Frontal cortex (tissue), 4 donors: Measurements from ENCODE around the gene UBC. TPM values are rescaled to one million over a fixed set of nuclear protein-coding genes. Genes with fewer than 3 reads are reported as not detected.
"Not testable (repeated sequence)": the region's sequence is repeated elsewhere in the genome, so short reads cannot be mapped to it uniquely, and the experiment has no call there.

Source experiments
- DNase-seq, 2 donors: peaks; one replicate each; pipeline ENCODE4 v3.0.0; 2012; ENCODE audit warnings: low spot score in 2 of 2
- FAIRE-seq: peaks from 2 replicates; lab custom pipeline; 2012; peaks lifted over from hg19 to GRCh38; lab: Jason Lieb, UNC
- total RNA-seq: library from RNA; depleted of rRNA; stranded (reverse); fragments of >200 nt; gene quantifications from one replicate; pipeline ENCODE4 v1.2.3, GENCODE V29; 2014
- donor health status: control.
- donor health status: control.
- donor health status: control.

Gene UBC
- total RNA-seq, 1 donor from 2014 or later = 1,522 TPM

DNA sequence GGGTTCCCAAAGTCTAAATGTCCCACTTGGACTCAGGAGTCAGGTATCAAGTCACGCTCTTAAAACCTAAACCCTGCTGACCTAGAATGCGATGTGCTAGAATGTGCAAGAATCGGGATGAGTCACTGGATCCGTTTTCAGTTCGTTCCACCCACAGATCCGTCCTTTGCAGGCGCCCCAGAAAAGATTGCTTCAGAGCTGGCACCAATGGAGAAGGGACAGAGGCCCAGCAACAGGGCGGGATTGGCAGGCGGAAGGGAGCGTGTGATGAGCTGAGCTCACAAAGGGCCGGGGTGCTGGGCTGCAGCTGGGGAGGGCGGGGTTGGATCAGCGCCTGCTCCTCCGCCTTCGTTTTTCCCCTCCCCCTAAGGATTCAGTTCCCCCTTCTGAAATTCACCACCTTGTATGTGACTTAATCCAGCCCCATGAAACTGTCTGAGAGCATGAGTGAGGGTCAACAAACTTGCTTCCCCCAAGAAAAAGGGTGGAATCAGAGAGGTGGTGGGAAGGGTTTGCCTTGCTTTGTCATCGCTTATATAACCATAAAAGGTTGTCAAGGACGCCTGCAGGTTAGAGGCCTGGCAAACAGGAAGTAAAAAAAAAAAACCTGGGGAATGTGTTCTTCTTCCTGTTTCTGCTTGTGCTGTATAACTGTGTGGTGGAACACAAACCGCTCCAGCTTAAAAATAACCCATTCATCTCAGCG, 2.8 kb upstream of the UBC start:
- DNase-seq (peak; percentile 60 to 67), FAIRE-seq (no peak)

DNA sequence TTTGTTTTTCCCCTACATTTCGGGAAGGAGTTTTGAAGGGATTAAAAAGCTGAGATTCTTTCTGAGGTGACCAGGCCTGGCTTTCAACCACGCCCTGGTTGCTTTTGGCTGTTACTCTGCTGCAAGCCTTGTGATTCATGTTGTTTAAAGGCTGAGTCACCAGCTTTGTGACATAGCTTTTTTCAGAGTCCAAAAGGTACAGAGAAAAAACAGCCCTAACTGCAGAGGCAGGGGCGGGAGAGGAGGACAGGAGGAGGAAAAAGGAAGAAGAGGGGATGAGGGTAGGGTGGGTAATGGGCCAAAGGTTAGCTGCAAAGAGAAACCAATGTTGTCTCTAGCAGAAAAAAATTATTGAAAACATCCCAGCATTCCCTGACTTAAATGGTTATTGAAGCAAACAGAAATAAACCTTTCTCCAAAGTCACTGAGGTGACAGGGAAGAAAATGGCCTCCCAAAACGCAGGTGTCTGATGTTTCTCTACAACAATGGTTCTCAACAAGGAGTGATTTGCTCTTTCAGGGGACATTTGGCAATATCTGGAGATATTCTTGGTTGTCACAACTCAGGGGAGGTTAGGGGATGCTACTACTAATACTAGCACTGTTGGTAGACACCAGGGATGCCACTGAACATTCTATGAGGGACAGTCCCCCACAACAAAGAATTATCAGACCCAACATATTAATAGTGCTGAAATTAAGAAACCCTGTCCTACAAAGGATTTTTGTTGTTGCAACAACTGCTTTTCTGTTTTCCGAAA, 2.1 kb upstream of the UBC start:
- FAIRE-seq = no peak
- DNase-seq = peak in 1 of 2 donors; percentile 33

DNA sequence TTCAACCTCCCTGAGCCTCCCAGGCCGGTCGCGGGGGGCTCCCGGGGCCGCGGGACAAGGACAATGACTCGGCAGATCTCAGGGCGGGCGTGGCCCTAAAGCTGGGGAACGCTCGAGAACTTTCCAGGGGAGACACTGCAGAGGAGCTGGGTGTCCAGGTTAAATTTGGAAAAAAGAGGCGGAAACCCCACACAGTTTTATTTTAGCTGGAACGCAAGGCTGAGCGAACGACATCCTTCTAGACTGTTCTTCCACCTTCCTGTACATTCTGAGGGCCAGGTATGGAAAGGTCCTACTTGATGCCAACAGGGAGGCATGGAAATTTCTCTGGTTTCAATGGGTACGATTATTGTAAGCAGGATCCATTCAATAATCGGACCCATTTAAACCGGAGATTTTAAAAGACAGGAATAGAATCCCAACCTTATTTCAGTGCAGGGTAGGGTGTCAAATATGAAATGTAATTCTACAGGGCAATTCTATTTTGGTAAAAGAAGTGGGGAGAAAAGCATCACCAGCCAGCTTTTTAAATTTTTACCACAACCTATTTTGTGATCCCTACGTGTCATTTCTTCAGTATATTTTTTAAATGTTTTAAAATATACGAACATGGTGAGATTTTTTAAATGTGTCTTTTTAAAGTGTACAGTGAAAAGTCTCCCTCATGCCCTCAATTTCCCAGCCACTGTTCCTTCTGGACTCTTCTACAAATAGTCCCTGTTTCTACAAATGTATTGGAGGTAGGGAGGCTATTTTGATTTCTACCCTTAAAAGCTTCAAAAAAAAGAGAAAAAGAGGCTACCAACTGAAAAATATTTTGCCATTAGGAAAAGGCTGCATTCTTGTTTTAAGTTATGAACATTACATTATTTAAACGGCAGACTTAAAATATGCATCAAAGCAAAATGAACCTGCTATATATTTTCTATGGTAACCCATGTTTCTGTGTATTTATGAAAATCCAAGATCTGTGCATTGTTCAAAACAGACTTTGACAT, 1.1 kb upstream of the UBC start:
- FAIRE-seq (no peak), DNase-seq (peak; percentile 29 to 37)

GRCh38 chr12:124913474-124914391, 717 bp downstream of the UBC start:
- no peak for FAIRE-seq
- peak in 1 of 2 donors; percentile 42 for DNase-seq

DNA sequence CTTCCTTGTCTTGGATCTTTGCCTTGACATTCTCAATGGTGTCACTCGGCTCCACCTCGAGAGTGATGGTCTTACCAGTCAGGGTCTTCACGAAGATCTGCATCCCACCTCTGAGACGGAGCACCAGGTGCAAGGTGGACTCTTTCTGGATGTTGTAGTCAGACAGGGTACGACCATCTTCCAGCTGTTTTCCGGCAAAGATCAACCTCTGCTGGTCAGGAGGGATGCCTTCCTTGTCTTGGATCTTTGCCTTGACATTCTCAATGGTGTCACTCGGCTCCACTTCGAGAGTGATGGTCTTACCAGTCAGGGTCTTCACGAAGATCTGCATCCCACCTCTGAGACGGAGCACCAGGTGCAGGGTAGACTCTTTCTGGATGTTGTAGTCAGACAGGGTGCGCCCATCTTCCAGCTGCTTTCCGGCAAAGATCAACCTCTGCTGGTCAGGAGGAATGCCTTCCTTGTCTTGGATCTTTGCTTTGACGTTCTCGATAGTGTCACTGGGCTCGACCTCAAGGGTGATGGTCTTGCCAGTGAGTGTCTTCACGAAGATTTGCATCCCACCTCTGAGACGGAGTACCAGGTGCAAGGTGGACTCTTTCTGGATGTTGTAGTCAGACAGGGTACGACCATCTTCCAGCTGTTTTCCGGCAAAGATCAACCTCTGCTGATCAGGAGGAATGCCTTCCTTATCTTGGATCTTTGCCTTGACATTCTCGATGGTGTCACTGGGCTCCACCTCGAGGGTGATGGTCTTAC, 1.7 kb downstream of the UBC start:
- DNase-seq, FAIRE-seq: not testable (repeated sequence)

DNA sequence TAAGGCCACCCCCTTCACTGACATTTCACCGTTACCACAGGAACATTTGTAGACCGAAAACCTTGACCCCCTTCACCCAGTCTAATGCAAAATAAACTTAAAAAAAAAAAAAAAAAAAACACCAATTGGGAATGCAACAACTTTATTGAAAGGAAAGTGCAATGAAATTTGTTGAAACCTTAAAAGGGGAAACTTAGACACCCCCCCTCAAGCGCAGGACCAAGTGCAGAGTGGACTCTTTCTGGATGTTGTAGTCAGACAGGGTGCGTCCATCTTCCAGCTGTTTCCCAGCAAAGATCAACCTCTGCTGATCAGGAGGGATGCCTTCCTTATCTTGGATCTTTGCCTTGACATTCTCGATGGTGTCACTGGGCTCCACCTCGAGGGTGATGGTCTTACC, 2.9 kb downstream of the UBC start:
- FAIRE-seq, DNase-seq: not testable (repeated sequence)

- FAIRE-seq = no peak
- no peak for DNase-seq
Observed at GRCh38 chr12:124910561-124911478, 3.6 kb downstream of the UBC start.

- no peak for DNase-seq
- FAIRE-seq = no peak
Observed at GRCh38 chr12:124909831-124910560, 4.5 kb downstream of the UBC start.

GRCh38 chr12:124906606-124907261, 7.7 kb downstream of the UBC start:
- peak; percentile 58 to 72 for DNase-seq
- FAIRE-seq = peak; percentile 19

DNA sequence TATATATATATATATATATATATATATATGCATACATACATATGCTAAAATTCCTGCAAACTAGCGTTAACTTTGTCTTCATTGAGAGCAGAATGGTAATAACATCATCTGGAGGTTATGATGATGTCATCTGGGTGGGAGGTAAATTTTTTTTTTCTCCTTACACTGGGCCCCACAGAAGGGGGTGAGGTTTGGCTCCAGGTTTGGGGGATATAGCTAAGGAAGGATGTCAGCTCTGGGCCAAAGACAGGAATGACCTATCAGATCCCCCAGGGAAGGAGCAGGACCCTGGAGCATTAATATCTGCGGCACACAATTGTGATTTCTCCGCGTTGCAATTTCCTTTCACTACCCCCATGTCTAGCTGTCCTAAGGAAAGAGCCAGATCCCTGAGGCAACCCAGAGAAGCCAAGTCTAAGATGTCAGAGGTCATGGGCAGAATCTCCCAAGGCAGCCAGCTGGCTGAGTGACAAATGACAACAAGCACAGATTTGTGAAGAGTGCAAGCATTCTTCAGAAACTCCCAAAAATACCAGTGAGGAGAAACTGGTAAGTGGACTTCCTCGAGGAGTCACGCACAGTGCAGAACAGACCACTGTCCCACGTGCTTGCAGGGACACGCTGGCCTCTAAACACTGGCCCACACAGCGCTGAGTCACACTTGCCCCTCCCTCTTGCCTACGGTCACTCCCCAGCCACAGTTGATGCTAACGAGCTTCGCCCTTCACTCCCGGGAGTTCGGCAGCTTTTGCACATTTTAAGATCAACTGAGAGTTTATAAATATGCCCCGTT, 9.9 kb downstream of the UBC start:
- FAIRE-seq = no peak
- DNase-seq = peak; percentile 64 to 84

DNA sequence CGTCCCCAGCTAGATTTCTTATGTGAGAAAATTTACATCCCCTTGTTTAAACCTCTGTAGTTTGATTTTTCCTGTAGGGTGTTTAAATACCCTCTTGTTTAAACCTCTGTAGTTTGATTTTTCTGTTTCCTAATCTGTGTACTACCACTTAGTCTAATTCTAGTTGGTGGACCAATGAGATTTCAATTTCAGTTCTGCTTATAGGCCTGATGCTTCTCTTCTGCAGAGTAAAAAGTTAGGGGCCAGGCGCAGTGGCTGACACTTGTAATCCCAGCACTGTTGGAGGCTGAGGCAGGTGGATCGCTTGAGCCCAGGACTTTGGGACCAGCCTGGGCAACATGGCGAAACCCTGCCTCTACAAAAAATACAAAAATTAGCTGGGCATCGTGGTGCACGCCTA, 11.5 kb downstream of the UBC start:
- DNase-seq (no peak), FAIRE-seq (no peak)

GRCh38 chr12:124901003-124901402, 13.4 kb downstream of the UBC start:
- FAIRE-seq = no peak
- no peak for DNase-seq

GRCh38 chr12:124900345-124900795, 14.1 kb downstream of the UBC start:
- not testable (repeated sequence) for DNase-seq, FAIRE-seq

DNA sequence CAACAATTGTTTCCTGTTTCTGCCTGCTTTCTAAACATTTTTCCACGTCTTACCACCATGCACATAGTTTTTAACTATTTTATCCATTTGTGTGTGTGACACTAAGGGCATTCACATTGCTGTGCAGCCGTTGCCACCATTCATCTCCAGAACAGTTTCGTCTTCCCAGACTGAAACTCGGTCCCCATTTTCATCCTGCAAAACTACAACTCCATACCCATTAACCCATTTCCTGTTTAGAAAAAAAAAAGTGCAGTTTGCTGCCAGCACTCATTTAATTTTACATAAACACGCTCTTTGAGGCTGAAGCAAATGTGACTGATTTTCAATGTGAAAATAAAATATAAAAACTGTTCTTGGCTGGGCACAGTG, 15.5 kb downstream of the UBC start:
- DNase-seq (no peak), FAIRE-seq (no peak)

- DNase-seq (peak in 1 of 2 donors; percentile 64), FAIRE-seq (no peak)
Observed at GRCh38 chr12:124898200-124898922, 16.1 kb downstream of the UBC start.
